GM23338 (cell line): ENCODE results near the gene PRMT3. TPM values are rescaled to one million over a fixed set of nuclear protein-coding genes. Genes with fewer than 3 reads are reported as not detected.

ENCODE experiments used
- ATAC-seq: fragments of 200-7000 bp; cut with Tn5 transposase; 3 replicates; pipeline ENCODE4 v1.9.1; 2020
- DNase-seq: peaks from one replicate; pipeline ENCODE4 v3.0.0-alpha.2; 2015; ENCODE audit warnings: low spot score
- H2AFZ ChIP-seq: fragments of 200-600 bp; sonication (generic); 2 replicates; pipeline ENCODE4 v1.8.0; 2016; ENCODE audit warnings: antibody characterized with exemption, mild to moderate bottlenecking, moderate library complexity
- H3F3A ChIP-seq: fragments of 200-600 bp; sonication (generic); replicated peaks from 2 replicates; pipeline ENCODE4 v1.8.0; 2017; ENCODE audit warnings: antibody characterized with exemption, mixed run types, low read depth
- H3K27ac ChIP-seq: fragments of 200-600 bp; sonication (generic); 2 replicates; pipeline ENCODE4 v1.6.1; 2016; ENCODE audit warnings: low read depth
- H3K27me3 ChIP-seq: fragments of 200-600 bp; sonication (generic); 2 replicates; pipeline ENCODE4 v1.8.0; 2016; ENCODE audit warnings: mild to moderate bottlenecking, mixed run types, moderate library complexity; ENCODE audit not compliant: insufficient read depth
- H3K36me3 ChIP-seq: fragments of 200-600 bp; sonication (generic); 2 replicates; pipeline ENCODE4 v1.8.0; 2016; ENCODE audit warnings: mild to moderate bottlenecking; ENCODE audit not compliant: insufficient read depth
- H3K4me1 ChIP-seq: fragments of 200-600 bp; sonication (generic); 2 replicates; pipeline ENCODE4 v1.8.0; 2016; ENCODE audit warnings: mild to moderate bottlenecking, moderate library complexity; ENCODE audit not compliant: insufficient read depth
- H3K4me2 ChIP-seq: fragments of 200-600 bp; sonication (generic); 2 replicates; pipeline ENCODE4 v1.7.1; 2017; ENCODE audit warnings: mixed run types
- H3K4me3 ChIP-seq: fragments of 200-600 bp; sonication (generic); 2 replicates; pipeline ENCODE4 v1.6.1; 2016; ENCODE audit warnings: mixed run types
- H3K79me2 ChIP-seq: fragments of 200-600 bp; sonication (generic); replicated peaks from 2 replicates; pipeline ENCODE4 v1.8.0; 2017; ENCODE audit warnings: mild to moderate bottlenecking; ENCODE audit not compliant: insufficient read depth
- H3K9me2 ChIP-seq: fragments of 200-600 bp; sonication (generic); 2 replicates; pipeline ENCODE4 v1.8.0; 2017; ENCODE audit not compliant: insufficient read depth
- H4K20me1 ChIP-seq: fragments of 200-600 bp; sonication (generic); replicated peaks from 2 replicates; pipeline ENCODE4 v1.8.0; 2017; ENCODE audit warnings: mild to moderate bottlenecking; ENCODE audit not compliant: insufficient read depth
- H3K27ac Mint-ChIP-seq: 2 replicates; pipeline ENCODE4 v1.8.0; 2020; ENCODE audit warnings: inconsistent platforms, mild to moderate bottlenecking, moderate library complexity, mixed read lengths
- H3K27me3 Mint-ChIP-seq: 3 replicates; pipeline ENCODE4 v1.8.0; 2022; ENCODE audit warnings: low read depth, mild to moderate bottlenecking, moderate library complexity, mixed read lengths, inconsistent platforms; ENCODE audit not compliant: insufficient read depth, poor library complexity
- H3K36me3 Mint-ChIP-seq: 3 replicates; pipeline ENCODE4 v1.8.0; 2021; ENCODE audit warnings: low read depth, mild to moderate bottlenecking, inconsistent platforms, moderate library complexity, mixed read lengths
- H3K4me1 Mint-ChIP-seq: 3 replicates; pipeline ENCODE4 v1.8.0; 2020; ENCODE audit warnings: mild to moderate bottlenecking, inconsistent platforms, mixed read lengths
- H3K4me3 Mint-ChIP-seq: 3 replicates; pipeline ENCODE4 v1.8.0; 2021; ENCODE audit warnings: moderate library complexity, mild to moderate bottlenecking, inconsistent platforms, mixed read lengths
- H3K9me3 Mint-ChIP-seq: 3 replicates; pipeline ENCODE4 v1.8.0; 2020; ENCODE audit warnings: moderate library complexity, mild to moderate bottlenecking, inconsistent platforms, mixed read lengths
- CREB1 ChIP-seq: fragments of 250-450 bp; sonication (Bioruptor Pico); IDR thresholded peaks from 2 replicates; pipeline ENCODE4 v1.5.0; 2020; ENCODE audit warnings: low read depth, mild to moderate bottlenecking, moderate library complexity
- EZH2 ChIP-seq: fragments of 200-600 bp; sonication (generic); IDR thresholded peaks from one replicate; pipeline ENCODE4 v1.8.0; 2017; ENCODE audit warnings: antibody characterized with exemption, mild to moderate bottlenecking, low read depth; ENCODE audit not compliant: unreplicated experiment
- ZNF114 ChIP-seq: fragments of 250-450 bp; sonication (Bioruptor Pico); IDR thresholded peaks from 2 replicates; pipeline ENCODE4 v1.5.0; 2020; ENCODE audit warnings: mild to moderate bottlenecking, moderate library complexity
- ZNF331 ChIP-seq: fragments of 250-450 bp; sonication (Bioruptor Pico); IDR thresholded peaks from 2 replicates; pipeline ENCODE4 v1.5.0; 2020; ENCODE audit warnings: low read depth, mild to moderate bottlenecking, moderate library complexity
- polyA plus RNA-seq: library from polyadenylated mRNA; unstranded; fragments of >200 nt; fragmentation: Nextera tagmentation; extraction: Ambion mirVana; gene quantifications from 2 replicates; pipeline ENCODE4 v1.2.1, GENCODE V29; 2016
- total RNA-seq: library from RNA; depleted of rRNA; stranded (reverse); fragments of >200 nt; shearing (Covaris generic); gene quantifications from 2 replicates; pipeline ENCODE4 v1.2.3, GENCODE V29; 2014
- TF ChIP-seq, protein P1 (sequence below): fragments of 250-450 bp; sonication (Bioruptor Pico); IDR thresholded peaks from 2 replicates; pipeline ENCODE4 v1.5.0; 2020; ENCODE audit warnings: mild to moderate bottlenecking, moderate library complexity
- TF ChIP-seq, protein P2 (sequence below): IDR thresholded peaks from 2 replicates; pipeline ENCODE4 v1.6.1; 2016; ENCODE audit warnings: antibody characterized with exemption

Gene PRMT3
- total and polyA plus RNA-seq, 2 experiments from 2014 or later: 19.0 to 35.0 TPM

DNA sequence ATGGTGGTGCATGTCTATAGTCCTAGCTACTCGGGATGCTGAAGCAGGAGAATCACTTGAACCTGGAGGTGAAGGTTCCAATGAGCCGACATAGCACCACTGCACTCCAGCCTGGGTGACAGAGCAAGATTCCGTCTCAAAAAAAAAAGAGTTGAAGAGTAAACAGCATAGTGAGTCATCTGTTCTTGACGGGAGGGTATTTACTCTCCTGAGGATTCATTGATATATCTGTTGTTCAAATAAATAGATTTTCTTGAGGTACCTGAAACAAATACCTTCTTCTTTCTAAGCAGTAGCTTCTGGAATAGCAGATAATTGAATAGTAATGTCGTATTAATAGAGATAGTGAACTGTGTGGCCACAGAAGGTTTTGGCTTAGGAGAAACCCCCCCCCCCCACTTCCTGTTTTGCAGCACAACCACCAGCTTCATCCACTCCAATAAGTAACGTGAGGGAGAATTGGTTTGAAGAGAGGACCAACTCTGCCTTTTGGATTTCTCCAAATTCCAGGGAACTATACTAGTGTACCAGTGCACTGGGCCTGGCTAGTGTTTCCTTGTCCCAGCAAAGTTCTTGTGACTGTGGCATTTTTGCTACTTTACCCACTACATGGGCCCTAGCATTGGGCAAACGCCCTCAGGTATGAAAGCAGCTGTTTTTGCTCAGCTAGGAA lies 90.0 kb downstream of the PRMT3 start:
- Histone ChIP-seq H3K9me2 (no peaks in the 10 kb centered on the region; the same call in 1 of the 2 replicates), H3K27ac (peak overlapping the region; percentile 51; the same call in 1 of the 2 replicates), H4K20me1 (no peaks in the 10 kb centered on the region), H3K79me2 (no peaks in the 10 kb centered on the region), H3K4me3 (no peak overlapping the region), H3F3A (no peaks in the 10 kb centered on the region), H3K4me2 (no peak overlapping the region; the same call in 1 of the 2 replicates), H2AFZ (no peak overlapping the region), H3K36me3 (no peaks in the 10 kb centered on the region), H3K27me3 (no peaks in the 10 kb centered on the region), H3K4me1 (peaks cover 41% of the 10 kb centered on the region)
- Mint-ChIP-seq H3K4me3 (no peak overlapping the region), H3K9me3 (no peaks in the 10 kb centered on the region; the same call in 2 of the 3 replicates), H3K27ac (peak overlapping the region; percentile 43; the same call in 1 of the 2 replicates), H3K36me3 (peaks cover 3% of the 10 kb centered on the region; the same call in 1 of the 3 replicates), H3K27me3 (no peaks in the 10 kb centered on the region), H3K4me1 (peaks cover 31% of the 10 kb centered on the region)
- no peak for DNase-seq
- no peak for ATAC-seq
- TF ChIP-seq ZNF331 (CRISPR knock-in tag) (no peak), EZH2 (no peak)

- H3K4me1 Mint-ChIP-seq: peaks cover 23% of the 10 kb centered on the region
- peaks cover 10% of the 10 kb centered on the region; the same call in 2 of the 3 replicates for H3K9me3 Mint-ChIP-seq
- Histone ChIP-seq H3K4me3 (no peak overlapping the region), H3K36me3 (peaks cover 8% of the 10 kb centered on the region; the same call in 1 of the 2 replicates), H3K9me2 (no peaks in the 10 kb centered on the region; the same call in 1 of the 2 replicates), H3K27ac (no peak overlapping the region), H3K27me3 (no peaks in the 10 kb centered on the region), H3K4me1 (peaks cover 31% of the 10 kb centered on the region), H3F3A (no peaks in the 10 kb centered on the region), H4K20me1 (no peaks in the 10 kb centered on the region), H3K4me2 (no peak overlapping the region), H3K79me2 (no peaks in the 10 kb centered on the region), H2AFZ (no peak overlapping the region)
- H3K27me3 Mint-ChIP-seq: no peaks in the 10 kb centered on the region
- DNase-seq (no peak), ATAC-seq (no peak)
- H3K36me3 Mint-ChIP-seq: peaks cover 18% of the 10 kb centered on the region
- no peak for TF ChIP-seq ZNF114
- no peak overlapping the region for H3K4me3 Mint-ChIP-seq
- no peak overlapping the region for H3K27ac Mint-ChIP-seq
These were observed 92.0 kb downstream of the PRMT3 start for GRCh38 chr11:20479513-20479912.

GRCh38 chr11:20483931-20484330 lies 96.4 kb downstream of the PRMT3 start:
- Histone ChIP-seq H3K4me3 (no peak overlapping the region), H3K79me2 (no peaks in the 10 kb centered on the region), H4K20me1 (no peaks in the 10 kb centered on the region), H3K4me2 (no peak overlapping the region), H3K27me3 (no peaks in the 10 kb centered on the region), H3K27ac (no peak overlapping the region), H3F3A (no peaks in the 10 kb centered on the region), H3K36me3 (peaks cover 11% of the 10 kb centered on the region; the same call in 1 of the 2 replicates), H2AFZ (no peak overlapping the region), H3K4me1 (no peaks in the 10 kb centered on the region), H3K9me2 (no peaks in the 10 kb centered on the region; the same call in 1 of the 2 replicates)
- H3K9me3 Mint-ChIP-seq: peaks cover 13% of the 10 kb centered on the region; the same call in 2 of the 3 replicates
- H3K36me3 Mint-ChIP-seq: peaks cover 24% of the 10 kb centered on the region
- DNase-seq (no peak), ATAC-seq (no peak)
- H3K4me3 Mint-ChIP-seq: no peak overlapping the region
- H3K27ac Mint-ChIP-seq: no peak overlapping the region
- no peaks in the 10 kb centered on the region; the same call in 2 of the 3 replicates for H3K4me1 Mint-ChIP-seq
- H3K27me3 Mint-ChIP-seq: no peaks in the 10 kb centered on the region
- TF ChIP-seq ZNF114 (no peak), CREB1 (CRISPR knock-in tag) (no peak)
- TF ChIP-seq, protein P1, sequence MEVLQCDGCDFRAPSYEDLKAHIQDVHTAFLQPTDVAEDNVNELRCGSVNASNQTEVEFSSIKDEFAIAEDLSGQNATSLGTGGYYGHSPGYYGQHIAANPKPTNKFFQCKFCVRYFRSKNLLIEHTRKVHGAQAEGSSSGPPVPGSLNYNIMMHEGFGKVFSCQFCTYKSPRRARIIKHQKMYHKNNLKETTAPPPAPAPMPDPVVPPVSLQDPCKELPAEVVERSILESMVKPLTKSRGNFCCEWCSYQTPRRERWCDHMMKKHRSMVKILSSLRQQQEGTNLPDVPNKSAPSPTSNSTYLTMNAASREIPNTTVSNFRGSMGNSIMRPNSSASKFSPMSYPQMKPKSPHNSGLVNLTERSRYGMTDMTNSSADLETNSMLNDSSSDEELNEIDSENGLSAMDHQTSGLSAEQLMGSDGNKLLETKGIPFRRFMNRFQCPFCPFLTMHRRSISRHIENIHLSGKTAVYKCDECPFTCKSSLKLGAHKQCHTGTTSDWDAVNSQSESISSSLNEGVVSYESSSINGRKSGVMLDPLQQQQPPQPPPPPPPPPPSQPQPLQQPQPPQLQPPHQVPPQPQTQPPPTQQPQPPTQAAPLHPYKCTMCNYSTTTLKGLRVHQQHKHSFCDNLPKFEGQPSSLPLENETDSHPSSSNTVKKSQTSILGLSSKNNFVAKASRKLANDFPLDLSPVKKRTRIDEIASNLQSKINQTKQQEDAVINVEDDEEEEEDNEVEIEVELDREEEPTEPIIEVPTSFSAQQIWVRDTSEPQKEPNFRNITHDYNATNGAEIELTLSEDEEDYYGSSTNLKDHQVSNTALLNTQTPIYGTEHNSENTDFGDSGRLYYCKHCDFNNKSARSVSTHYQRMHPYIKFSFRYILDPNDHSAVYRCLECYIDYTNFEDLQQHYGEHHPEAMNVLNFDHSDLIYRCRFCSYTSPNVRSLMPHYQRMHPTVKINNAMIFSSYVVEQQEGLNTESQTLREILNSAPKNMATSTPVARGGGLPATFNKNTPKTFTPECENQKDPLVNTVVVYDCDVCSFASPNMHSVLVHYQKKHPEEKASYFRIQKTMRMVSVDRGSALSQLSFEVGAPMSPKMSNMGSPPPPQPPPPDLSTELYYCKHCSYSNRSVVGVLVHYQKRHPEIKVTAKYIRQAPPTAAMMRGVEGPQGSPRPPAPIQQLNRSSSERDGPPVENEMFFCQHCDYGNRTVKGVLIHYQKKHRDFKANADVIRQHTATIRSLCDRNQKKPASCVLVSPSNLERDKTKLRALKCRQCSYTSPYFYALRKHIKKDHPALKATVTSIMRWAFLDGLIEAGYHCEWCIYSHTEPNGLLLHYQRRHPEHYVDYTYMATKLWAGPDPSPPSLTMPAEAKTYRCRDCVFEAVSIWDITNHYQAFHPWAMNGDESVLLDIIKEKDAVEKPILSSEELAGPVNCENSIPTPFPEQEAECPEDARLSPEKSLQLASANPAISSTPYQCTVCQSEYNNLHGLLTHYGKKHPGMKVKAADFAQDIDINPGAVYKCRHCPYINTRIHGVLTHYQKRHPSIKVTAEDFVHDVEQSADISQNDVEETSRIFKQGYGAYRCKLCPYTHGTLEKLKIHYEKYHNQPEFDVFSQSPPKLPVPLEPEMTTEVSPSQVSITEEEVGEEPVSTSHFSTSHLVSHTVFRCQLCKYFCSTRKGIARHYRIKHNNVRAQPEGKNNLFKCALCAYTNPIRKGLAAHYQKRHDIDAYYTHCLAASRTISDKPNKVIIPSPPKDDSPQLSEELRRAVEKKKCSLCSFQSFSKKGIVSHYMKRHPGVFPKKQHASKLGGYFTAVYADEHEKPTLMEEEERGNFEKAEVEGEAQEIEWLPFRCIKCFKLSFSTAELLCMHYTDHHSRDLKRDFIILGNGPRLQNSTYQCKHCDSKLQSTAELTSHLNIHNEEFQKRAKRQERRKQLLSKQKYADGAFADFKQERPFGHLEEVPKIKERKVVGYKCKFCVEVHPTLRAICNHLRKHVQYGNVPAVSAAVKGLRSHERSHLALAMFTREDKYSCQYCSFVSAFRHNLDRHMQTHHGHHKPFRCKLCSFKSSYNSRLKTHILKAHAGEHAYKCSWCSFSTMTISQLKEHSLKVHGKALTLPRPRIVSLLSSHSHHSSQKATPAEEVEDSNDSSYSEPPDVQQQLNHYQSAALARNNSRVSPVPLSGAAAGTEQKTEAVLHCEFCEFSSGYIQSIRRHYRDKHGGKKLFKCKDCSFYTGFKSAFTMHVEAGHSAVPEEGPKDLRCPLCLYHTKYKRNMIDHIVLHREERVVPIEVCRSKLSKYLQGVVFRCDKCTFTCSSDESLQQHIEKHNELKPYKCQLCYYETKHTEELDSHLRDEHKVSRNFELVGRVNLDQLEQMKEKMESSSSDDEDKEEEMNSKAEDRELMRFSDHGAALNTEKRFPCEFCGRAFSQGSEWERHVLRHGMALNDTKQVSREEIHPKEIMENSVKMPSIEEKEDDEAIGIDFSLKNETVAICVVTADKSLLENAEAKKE (CRISPR knock-in tag): no peak
- TF ChIP-seq, protein P2, sequence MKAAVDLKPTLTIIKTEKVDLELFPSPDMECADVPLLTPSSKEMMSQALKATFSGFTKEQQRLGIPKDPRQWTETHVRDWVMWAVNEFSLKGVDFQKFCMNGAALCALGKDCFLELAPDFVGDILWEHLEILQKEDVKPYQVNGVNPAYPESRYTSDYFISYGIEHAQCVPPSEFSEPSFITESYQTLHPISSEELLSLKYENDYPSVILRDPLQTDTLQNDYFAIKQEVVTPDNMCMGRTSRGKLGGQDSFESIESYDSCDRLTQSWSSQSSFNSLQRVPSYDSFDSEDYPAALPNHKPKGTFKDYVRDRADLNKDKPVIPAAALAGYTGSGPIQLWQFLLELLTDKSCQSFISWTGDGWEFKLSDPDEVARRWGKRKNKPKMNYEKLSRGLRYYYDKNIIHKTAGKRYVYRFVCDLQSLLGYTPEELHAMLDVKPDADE: no peak
